ENCODE data around the gene SBNO2.

The SBNO2 gene

GRCh38 chr19:1082165-1082927 lies 91.7 kb downstream of the SBNO2 start:
- TF ChIP-seq SNAI2 (CRISPR knock-in tag; IDR thresholded peaks at IDR 0.05) = no peak
- no peak for TF ChIP-seq CSDC2 (CRISPR knock-in tag; IDR thresholded peaks at IDR 0.05)
- TF ChIP-seq CSRNP3 (CRISPR knock-in tag; IDR thresholded peaks at IDR 0.05) = no peak
- peak; percentile 84 for ATAC-seq

GRCh38 chr19:1081301-1082164 lies 92.5 kb downstream of the SBNO2 start:
- no peak for TF ChIP-seq TOX (CRISPR knock-in tag; IDR thresholded peaks at IDR 0.05; ENCODE audit: borderline replicate concordance)
- no peak for TF ChIP-seq ZFP3 (CRISPR knock-in tag; IDR thresholded peaks at IDR 0.05)
- no peak for TF ChIP-seq CSRNP3 (CRISPR knock-in tag; IDR thresholded peaks at IDR 0.05)
- TF ChIP-seq PPARA (CRISPR knock-in tag; IDR thresholded peaks at IDR 0.05; ENCODE audit: borderline replicate concordance) = no peak
- no peak for TF ChIP-seq GLIS3 (CRISPR knock-in tag; IDR thresholded peaks at IDR 0.05)
- TF ChIP-seq ARNTL (CRISPR knock-in tag; IDR thresholded peaks at IDR 0.05; ENCODE audit: borderline replicate concordance, low read depth) = no peak

GRCh38 chr19:1080360-1081161 lies 93.5 kb downstream of the SBNO2 start:
- no peak for TF ChIP-seq GLIS3 (CRISPR knock-in tag; IDR thresholded peaks at IDR 0.05)
- no peak for ATAC-seq

More at GRCh38 chr19:1081301-1082164, 92.5 kb downstream of the SBNO2 start:
- peak; percentile 3; the same call in 2 of the 3 replicates for ATAC-seq

GRCh38 chr19:1079566-1080111 lies 94.4 kb downstream of the SBNO2 start:
- ATAC-seq = peak; percentile 15; the same call in 2 of the 3 replicates
- TF ChIP-seq GLIS3 (CRISPR knock-in tag; IDR thresholded peaks at IDR 0.05) = no peak
- TF ChIP-seq TSHZ2 (CRISPR knock-in tag; IDR thresholded peaks at IDR 0.05) = no peak
- TF ChIP-seq ZFP3 (CRISPR knock-in tag; IDR thresholded peaks at IDR 0.05) = no peak
- no peak for TF ChIP-seq CSDC2 (CRISPR knock-in tag; IDR thresholded peaks at IDR 0.05)
- peak; percentile 56; the same call in 1 of the 2 replicates for TF ChIP-seq TCF4 (CRISPR knock-in tag; IDR thresholded peaks at IDR 0.05; ENCODE audit: borderline replicate concordance)

GRCh38 chr19:1076951-1077350 lies 97.1 kb downstream of the SBNO2 start:
- TF ChIP-seq TCF4 (CRISPR knock-in tag; IDR thresholded peaks at IDR 0.05; ENCODE audit: borderline replicate concordance) (no peak), GLIS3 (CRISPR knock-in tag; IDR thresholded peaks at IDR 0.05) (no peak), OSR1 (CRISPR knock-in tag; IDR thresholded peaks at IDR 0.05) (no peak), TSHZ2 (CRISPR knock-in tag; IDR thresholded peaks at IDR 0.05) (no peak), SNAI2 (CRISPR knock-in tag; IDR thresholded peaks at IDR 0.05) (no peak), RARB (CRISPR knock-in tag; IDR thresholded peaks at IDR 0.05) (no peak), BACH2 (CRISPR knock-in tag; IDR thresholded peaks at IDR 0.05; ENCODE audit: borderline replicate concordance) (no peak), TOX (CRISPR knock-in tag; IDR thresholded peaks at IDR 0.05; ENCODE audit: borderline replicate concordance) (no peak), POU6F1 (CRISPR knock-in tag; IDR thresholded peaks at IDR 0.05; ENCODE audit: borderline replicate concordance, low read depth) (no peak), ZFP3 (CRISPR knock-in tag; IDR thresholded peaks at IDR 0.05) (no peak), ISL1 (CRISPR knock-in tag; IDR thresholded peaks at IDR 0.05) (no peak), ZC3H10 (CRISPR knock-in tag; IDR thresholded peaks at IDR 0.05) (no peak)
- no peak for ATAC-seq
